A172 (cell line): ENCODE data around the gene SHROOM3. TPM values are rescaled to one million over a fixed set of nuclear protein-coding genes. Genes with fewer than 3 reads are reported as not detected.

Experiments
- DNase-seq: peaks from one replicate; pipeline ENCODE4 v3.0.0-alpha.2; 2015; ENCODE audit warnings: low spot score
- total RNA-seq: library from RNA; depleted of rRNA; stranded (reverse); fragments of >200 nt; shearing (Covaris generic); gene quantifications from 2 replicates; pipeline ENCODE4 v1.2.3, GENCODE V29; 2014

The SHROOM3 gene
- total RNA-seq, 1 experiment from 2014 or later, result 13.2 TPM

DNA sequence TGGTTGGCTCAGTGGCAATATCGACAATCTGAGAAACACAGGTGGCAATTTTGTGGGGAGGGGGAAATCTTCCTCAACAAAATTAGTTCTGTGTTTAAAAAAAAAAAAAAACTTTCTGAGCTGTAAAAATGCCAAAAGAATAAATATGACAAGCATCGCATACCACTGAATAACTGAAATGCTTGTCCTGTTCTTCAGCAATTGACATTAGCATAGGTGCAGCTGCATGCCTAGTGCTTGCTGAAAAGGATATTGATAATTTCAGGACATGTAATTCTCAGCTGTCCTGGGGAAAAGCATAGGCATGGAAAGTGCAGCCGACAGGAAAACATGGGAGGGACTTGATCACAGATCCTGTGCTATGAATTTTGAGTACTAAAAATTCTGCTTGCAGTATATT, 315.7 kb downstream of the SHROOM3 start:
- DNase-seq, result no peak

DNA sequence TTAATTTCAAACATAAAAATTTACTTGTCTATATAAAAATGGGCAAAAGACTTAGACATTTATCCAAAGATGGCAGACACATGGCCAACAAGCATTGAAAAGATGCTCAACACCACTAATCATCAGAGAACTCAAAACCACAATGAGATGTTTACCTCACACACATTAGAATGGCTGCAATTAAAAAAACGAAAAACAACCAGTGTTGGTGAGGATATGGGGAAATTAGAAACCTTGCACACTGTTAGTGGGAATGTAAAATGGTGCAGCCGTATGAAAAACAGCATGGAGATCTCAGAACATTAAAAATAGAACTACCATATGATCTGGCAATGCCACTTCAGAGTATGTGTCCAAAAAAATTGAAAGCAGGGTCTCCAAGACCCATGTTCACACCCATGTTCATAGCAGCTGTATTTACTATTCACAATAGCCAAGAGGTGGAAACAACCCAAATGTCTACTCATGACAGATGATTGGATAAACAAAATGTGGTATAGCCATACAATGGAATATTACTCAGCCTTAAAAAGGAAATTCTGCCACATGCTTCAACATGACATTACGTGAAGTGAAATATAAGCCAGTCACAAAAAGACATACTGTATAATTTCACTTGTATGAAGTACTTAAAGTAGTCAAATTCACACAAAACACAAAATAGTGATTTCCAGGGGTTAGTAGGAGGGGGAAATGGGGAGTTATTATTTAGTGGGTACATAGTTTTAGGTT, 316.7 kb downstream of the SHROOM3 start:
- no peak for DNase-seq

DNA sequence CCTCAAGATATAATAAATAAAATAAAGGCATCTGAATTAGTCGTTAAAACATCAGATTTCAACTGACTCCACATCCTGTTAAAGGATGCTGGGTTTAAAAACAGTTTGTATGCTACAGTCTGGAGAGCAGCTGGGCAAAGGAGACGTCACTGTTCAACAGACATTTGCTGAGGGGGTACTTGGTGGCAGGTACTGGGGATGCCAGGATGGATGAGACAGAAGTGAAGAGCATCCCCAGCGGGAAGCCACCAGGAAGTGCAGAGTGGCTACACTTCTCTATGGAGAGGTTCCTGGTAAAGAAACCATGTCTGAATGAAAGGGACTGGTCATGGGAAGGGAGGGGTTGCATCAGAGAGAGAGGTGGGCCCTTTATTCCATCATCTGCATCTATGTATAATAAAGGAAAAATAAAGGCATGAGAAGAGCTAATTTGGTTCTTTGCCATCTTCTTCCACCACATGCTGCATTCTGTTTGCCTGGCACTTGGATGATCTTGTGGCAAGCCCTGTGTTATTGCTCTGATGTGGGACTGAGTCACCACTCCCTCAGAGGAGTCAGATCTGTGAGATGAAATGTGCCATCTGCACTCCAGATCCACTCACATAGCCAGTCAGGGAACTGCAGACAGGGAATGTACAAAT, 318.0 kb downstream of the SHROOM3 start:
- peak; percentile 85 for DNase-seq

DNA sequence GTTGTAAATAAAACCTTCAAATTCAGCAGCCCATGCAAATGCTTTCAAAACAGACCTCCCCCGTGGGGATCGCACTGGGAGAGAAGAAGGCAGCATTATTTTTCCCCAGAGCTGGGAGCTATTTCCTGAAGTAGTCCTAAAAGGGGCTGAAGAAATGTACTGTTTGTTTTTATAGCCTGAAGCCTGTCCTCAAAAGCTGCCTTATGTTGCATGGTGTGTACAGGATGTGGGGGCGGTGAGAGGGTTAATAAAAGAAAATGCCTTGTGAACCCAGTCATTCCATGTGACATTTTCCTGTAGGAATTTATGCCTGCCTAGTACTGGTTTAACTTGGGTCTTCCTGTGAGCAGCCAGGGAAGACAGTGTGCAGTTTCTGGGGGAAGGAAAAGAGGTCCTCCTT, 318.8 kb downstream of the SHROOM3 start:
- peak; percentile 76 for DNase-seq

DNA sequence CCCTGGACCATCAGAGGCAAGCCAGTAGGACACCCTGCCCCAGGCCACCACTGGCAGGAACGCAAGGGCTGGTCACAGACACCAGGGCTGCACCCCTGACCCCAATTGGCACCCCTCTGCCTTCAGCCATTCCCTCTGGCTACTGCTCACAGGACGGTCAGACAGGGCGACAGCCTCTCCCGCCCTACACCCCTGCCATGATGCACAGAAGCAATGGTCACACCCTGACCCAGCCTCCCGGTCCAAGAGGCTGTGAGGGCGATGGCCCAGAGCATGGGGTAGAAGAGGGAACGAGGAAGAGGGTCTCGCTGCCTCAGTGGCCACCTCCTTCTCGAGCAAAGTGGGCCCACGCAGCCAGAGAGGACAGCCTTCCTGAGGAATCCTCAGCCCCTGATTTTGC, 319.4 kb downstream of the SHROOM3 start:
- DNase-seq, result no peak

DNA sequence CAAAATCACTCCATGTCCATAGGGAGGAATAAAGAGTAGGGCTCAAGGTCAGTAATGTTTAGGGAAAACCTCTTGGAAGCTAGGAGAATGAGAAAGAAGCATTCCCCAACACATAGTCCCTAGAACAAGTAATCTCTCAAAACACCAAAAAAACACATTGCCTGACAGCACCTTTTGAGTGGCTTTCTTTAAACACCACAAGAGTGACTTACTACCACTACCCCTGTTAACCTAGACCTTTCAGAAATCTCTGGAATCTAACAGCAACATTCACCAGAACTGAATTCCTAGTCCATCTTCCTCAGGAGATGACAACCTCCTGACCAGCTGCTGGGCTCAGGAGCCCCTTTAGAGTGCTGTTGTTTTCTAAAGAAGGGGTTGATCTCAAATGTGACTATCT, 320.7 kb downstream of the SHROOM3 start:
- no peak for DNase-seq

DNA sequence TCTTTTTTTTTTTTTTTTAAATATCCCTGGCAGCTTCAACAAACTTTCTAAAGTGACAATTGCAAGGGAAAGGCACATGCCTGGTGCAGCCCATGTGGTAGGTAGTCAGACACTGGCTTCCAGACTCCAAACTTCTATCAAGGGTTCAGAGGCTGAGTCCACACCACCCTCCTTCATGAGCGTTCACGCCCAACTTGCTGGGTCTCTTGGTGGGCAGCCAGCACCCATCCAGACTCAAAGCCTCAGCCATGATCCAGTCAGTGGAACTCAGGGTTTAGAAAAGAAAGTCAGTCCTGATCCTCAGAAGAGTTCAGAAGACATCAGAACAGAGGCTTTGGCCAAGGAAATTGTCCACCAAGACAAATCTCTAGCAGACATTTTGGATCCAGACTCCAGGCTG, 321.4 kb downstream of the SHROOM3 start:
- DNase-seq, result no peak

DNA sequence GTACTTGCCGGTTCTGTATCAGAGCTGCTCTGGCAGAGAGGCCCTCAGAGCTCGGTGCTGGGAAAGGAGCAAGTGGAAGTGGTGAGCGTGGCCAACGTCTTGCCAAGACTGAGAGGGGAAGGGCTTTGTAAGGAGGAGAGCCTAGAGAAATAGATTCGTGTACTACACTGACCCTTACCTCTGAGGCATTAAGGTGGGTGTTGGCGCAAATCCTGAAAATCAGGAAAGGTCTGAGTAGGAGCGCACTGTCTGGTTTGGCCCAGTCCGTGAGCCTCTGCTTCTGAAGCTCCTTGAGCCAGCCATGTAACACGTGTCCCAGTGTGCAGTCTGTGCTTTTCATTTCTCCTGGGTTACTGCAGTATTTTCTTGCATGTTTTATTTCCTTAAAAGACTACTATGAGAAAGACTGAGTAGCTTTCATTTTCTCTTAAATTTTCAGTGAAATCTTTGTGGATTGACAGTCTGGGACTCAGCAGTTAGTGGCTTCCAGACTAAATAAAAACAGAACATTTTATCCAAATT, 322.4 kb downstream of the SHROOM3 start:
- DNase-seq, result no peak

DNA sequence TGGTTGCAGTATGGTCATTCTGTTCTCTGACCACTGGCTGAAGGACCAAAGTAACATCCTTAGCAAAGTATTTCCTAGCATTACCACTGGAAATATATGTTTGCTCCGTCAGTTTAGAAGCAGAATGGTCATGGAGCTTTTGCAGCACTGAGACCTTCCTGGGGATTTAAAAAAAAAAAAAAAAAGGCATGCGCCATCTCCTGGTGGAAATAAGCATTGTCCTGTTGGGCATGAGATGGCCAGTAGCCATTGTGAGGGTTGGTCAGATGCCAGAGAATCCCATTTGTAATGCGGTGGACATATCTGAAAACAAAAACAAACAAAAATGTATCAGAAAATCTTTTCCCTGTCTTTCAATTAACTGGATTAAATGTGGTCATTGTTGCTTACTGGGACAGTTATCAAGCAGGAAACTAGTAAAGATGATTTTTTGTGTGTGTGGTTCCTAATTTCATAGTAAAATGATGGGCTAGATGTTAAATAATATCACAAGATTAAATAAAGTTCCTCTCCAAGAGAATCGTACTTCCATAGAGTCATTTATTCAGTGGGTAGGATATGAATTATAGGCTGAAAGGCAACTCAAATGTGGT, 323.4 kb downstream of the SHROOM3 start:
- peak; percentile 57 for DNase-seq

DNA sequence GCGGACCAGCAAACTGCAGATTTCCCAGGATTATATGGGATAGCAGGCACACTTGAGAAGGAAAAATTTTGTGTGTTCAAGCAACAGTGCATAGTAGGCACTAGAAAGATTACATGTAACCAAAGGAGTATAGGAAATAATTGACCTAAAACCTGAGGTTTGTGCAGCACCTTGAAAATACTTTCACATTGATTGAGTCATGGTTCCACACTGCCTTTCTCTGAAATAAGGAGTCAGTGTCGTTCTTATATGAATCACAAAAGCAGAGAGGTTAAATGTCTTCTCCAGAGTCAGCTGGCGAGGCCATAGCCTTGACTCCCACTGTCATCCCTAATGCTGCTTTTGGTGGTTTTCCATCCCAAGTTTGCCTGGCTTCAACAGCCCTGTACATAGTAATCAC, 324.0 kb downstream of the SHROOM3 start:
- DNase-seq, result no peak

DNA sequence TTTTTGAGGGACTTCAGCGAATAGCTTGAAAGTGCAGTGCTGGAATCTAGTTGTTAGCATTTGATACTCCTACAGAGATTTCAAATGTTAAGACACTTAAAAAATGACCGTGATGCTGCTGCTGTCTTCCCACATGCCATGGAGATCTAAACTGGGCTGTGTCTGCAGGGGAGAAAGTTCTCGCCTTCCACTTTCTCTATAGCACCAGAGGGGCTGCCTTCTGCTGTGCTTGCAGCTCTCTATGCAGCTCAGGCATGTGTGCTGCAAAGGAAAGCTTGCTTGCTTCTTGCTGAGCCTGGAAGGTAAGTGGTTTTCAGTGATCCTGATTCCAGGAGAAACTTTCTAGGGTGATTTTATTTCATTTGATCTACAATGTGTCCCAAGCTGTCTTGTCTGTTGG, 325.2 kb downstream of the SHROOM3 start:
- DNase-seq, result no peak

DNA sequence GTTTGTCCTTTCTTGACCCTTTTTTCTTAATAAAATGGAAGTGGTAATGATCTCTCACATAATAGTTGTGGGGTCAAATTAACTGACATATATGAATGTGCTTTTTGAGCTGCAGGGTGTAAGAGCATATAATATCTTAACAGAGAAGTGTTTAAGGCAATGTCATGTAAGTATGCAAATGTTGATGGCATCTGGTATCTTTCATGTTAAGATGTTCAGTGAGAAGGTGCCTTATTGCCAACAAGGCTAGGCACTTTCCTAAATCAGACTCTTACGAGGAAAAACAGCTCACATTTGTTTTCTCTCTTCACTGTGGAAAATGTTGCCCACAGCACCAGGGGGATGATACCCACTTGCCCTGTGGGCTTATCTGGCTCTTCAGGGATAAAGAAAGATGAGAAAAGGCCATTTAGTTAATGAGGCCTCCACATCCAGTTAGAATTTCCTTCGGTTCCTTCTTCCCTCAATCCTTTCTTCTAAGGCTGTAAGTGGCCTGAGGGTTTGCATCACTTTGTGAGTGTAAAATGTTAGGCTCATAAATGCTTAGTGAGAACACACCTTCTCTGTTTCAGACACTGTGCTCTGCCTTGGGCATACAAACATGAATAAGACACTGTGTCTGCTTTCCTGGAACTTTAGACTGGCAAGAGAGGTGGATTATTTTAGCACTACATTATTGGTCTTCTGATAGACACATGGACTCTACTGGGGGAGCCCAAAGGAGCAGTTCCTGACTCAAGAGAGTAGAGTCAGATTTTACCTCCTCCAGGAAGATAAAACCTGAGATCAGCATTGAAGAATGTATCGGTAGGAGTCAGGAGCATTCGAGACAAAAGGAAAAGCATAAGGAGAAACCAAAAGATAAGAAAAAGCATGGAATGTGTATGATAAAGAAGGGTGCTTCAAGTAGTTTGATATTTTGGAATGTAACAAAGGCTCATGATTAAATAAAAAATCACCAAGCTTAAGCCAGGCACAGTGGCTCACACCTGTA, 327.4 kb downstream of the SHROOM3 start:
- no peak for DNase-seq

DNA sequence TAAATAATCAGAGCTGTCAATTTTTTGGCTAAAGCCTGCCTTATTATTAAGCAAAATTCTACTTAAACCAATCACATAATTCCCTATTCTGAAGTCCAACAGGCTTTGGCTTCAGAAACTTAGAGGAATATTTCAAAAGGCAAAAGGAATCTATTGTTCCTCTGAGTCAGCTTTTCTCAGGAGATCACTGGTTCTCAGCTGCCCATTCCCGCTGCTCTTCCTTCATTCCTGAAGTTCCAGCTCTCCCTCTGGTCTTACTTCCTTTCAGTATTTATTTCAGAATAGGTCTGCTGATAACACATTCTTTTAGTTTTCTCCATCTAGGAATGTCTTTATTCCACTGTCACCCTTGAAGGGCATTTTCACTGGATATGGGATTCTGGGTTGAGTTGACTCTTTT, 329.2 kb downstream of the SHROOM3 start:
- peak; percentile 57 for DNase-seq

DNA sequence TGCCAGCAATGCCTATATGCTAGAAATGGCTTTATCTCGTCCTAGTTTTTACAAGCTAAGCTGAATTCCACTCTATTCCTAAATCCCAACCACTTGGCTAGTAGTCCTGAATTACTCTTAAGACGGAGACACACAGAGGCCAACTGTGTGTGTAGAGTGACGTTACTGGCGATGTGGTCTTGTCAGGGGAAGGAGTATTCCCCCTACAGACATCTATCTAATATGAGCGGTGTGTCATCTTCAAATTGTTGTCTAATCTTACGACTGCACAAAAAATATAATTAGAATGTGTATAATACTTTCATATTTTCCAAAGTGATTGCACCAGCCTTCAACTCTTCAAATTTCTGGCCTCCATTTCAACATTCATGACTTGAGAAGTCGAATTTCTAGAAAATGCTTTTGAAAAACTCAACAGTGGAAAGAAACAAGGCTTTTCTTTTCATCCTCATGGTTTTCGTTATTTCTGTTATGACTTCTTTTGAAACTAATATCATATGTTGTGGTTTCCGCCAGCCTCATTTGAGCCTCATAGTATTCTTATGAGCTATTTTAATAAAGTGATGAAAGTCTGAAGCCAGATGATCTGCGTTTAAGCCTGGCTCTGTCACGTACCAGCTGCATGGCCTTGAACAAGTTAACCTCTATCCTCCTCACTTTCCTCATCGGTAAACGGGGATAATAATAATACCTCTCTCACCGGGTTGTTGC, 330.6 kb downstream of the SHROOM3 start:
- DNase-seq, result no peak

DNA sequence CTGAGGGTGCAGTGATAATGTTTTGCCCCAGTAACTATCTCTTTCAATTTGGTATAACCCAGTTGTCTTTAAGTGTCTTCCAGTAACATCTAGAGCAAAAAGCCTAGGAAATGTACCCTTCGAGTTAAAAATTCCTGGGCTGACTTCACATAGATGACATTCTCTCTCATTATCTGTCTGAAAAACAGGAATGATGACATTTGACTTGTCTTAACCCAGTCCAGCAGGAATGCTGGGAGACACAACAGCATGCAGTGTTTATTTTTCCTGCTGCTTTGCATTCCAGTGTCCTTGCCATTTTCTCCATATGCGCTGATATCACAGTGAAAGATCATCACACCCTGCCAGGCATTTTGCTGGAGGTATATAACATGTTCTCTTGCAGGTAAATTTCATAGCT, 333.0 kb downstream of the SHROOM3 start:
- DNase-seq, result peak; percentile 38

DNA sequence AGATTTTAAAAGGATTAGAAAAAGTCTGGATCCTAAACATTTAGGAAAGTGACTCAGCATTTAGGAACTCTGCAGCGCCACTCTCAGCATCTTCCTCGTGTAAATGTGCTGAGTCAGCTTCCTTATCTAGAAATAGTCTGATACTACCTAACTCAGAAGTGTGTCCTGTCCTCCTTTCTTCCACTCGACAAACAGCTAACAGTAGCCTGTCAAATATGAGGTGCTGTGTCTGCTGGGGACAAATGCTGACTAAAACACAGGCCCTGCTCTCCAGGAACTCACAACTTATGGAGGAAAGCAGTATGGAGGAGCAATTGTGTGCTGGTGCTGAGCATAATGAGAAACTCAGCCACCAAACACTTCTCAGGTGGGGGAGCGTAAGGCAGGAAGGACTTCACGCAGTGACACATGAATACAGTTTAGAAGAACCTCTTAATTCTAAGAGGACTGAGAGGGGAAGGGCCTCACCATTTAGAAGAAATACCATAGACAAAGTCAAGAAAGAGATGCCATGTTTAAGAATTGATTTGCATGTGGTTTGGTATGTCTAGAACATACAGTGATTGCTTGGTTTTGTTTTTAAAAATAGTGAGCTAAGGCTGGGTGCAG, 337.6 kb downstream of the SHROOM3 start:
- peak; percentile 58 for DNase-seq

DNA sequence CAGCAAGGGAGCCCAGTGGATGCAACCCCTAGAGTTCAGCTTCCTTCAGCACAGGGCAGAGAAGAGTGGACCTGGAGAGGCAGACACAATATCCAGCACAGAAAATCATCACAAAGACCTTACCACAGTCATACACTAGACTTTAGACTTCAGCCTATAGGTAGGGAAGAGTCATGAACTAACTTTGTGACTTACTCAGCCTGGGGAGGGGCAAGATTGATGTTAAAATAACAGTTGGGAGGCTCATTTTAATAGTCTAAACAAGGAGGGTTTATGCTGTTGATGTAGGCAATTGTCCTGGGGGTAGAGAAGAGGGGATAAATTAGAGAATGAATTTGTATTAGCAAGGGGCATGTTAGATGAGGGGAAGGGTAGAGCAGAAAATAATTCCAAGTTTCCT, 338.7 kb downstream of the SHROOM3 start:
- no peak for DNase-seq

DNA sequence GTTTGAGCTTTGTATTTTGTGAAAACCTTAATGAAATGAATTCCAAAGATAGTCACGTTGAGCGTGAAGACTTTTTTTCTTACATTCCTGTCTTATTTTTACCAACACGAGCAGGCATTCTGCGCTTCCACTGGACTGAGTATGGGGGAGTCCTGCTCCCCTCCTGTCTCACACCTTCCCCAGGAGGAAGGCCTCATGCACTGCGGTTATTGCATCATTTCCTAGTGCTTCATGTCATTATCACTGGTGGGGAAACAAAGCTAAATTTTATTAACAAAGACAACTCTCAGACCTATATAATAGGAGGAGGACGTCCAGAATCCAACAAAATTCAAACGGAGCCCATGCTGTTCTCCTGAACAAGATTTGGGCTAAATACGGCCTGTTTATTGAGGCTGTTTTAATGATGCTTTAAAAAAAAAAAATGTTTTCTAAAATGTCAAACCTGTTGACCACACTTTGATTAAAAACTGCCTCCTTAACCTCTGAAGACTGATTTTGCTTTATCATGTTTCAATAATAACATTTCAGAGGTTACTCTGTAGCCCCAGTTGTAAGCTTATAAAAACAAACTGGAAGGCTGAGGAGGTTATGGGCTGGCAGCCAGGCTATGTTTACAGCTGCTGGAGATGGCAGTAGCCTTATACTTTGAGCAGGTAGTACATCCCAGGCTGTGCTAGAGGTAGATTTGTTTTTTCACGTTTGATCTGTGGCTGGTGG, 344.9 kb downstream of the SHROOM3 start:
- peak; percentile 44 for DNase-seq

DNA sequence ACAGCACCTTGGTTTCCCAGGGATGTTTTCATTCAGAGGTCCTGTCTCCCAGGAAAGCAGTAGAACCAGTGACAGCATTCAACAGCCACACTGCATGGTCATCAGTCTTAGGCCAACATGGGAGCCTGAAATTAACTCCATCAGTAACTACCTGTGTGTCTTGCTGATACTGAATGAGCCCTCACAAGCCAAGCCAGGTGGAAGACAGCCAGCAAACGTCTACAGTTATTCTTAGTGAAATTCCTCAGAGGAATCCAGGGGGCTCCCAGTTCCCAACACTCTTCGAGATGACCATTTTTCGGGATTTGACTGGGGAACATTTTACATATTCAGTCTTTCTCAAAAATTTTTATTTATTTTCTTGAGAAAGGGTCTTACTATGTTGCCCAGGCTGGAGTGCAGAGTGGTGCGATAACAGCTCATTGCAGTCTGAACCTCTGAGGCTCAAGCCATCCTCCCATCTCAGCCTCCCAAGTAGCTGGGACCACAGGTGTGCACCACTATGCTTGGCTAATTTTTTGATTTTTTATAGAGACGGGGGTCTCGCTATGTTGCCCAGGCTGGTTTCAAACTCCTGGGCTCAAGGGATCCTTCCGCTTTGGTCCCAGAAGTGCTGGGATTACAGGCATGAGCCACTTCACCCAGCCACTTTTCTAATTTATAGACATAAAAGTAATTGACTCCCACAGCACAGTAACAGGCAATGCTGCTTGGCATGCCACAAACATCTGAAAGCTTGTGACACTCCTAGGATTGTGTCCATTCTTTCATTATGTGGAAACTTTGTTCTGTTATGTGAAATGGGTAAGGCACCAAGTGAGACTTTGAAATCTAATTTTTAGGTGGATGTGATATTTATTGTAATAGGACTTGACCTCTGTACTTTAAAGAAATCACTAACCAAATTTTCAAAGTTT, 346.0 kb downstream of the SHROOM3 start:
- no peak for DNase-seq
